IPS-11a (cell line): ENCODE results near the gene SLITRK5.

Experiments
- H3K4me3 ChIP-seq: one replicate; pipeline ENCODE4 v1.5.1; 2013; ENCODE audit warnings: low read depth, low read length, control low read depth

SLITRK5 gene

GRCh38 chr13:87698268-87698667 lies 27.1 kb downstream of the SLITRK5 start:
- no peak overlapping the region for H3K4me3 ChIP-seq

- no peak overlapping the region for H3K4me3 ChIP-seq
Observed at GRCh38 chr13:87709947-87710346, 38.8 kb downstream of the SLITRK5 start.

- no peak overlapping the region for H3K4me3 ChIP-seq
Observed at GRCh38 chr13:87712012-87712411, 40.8 kb downstream of the SLITRK5 start.
